Inferior parietal cortex (tissue), 1 donor: ENCODE results near the gene CEACAM6.

ENCODE experiments used
- DNase-seq: peaks from one replicate; pipeline ENCODE4 v3.0.0-alpha.2; 2016; ENCODE audit errors: extremely low spot score

CEACAM6 gene

GRCh38 chr19:41796362-41796761, 41.0 kb downstream of the CEACAM6 start, which contains the start of gene CEACAM3:
CEACAM3 (plus strand) TSS chr19:41796587; CDS start chr19:41796678, 91 bp downstream.
- no peak for DNase-seq

DNA sequence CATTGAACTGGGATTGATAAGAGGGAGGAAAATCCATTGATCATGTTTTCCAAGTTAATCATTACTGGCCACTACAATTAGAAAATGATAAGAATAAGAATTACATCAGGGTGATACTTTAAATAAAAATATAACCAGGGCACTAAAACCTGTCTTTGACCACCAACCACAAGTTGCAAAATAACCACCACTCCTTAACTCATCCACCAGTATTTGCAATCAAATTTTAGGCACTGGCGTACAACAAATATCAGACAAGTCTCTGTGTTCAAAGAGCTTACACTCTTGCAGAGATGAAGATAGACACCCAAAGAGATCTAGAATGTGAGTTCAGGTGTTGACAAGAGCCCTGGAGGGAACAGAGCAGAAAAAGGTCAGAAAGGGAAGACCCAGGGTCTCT, 41.6 kb downstream of the CEACAM6 start:
- DNase-seq = no peak

GRCh38 chr19:41799444-41800000, 44.2 kb downstream of the CEACAM6 start:
- DNase-seq = no peak

GRCh38 chr19:41801031-41801430, 45.7 kb downstream of the CEACAM6 start:
- DNase-seq = no peak

GRCh38 chr19:41801792-41802211, 46.5 kb downstream of the CEACAM6 start:
- no peak for DNase-seq

DNA sequence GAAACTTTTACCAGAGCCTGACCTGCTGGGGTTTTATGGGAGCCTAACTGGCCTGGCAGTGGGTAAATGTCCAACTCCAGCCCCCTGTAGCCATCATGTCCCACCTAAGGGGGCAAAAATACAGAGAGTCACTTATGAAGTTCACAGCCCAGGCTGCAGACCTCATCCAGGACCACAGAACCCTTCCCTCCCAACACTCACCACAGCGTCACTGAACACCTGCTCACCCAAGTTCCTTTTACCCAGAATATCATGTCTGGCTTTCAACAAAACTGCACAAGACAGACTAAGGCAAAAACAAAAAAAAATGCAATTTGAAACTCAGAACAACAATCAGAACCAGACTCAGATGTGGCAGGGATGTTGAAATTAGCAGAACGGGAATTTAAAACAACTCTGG, 47.4 kb downstream of the CEACAM6 start:
- no peak for DNase-seq

DNA sequence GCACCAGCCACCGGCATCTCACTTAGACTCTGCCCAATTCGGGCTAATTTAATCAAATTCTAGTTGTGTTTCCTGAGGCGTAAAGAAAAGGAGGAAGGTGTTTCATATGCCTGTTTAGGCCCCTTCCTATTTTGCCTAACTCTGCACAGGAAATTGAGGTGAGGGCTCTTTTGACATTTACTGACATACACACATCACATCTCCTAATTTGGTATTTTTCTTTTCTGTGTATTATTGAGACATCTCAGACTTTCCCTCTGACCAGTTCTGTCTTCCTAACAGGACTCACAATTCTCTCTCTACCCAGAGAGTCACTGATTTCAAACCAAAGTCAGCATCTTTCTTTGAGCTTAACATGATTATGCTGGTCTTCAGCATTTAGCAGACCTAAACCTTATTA, 49.0 kb downstream of the CEACAM6 start:
- no peak for DNase-seq

DNA sequence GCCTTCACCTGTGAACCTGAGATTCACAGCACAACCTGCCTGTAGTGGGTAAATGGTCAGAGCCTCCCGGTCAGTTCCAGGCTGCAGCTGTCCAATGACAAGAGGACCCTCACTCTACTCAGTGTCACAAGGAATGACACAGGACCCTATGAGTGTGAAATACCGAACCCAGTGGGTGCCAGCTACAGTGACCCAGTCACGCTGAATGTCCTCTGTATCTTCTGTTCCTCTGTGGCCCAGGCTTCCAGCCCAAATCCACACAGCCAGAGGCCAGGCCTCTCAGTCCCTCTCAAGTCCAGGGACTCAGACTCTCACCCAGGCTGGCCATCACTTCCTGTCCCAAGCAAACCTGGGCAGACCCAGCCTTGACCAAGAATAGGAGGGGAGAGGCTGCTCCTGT, 51.8 kb downstream of the CEACAM6 start:
- DNase-seq = no peak

- no peak for DNase-seq
Measured at GRCh38 chr19:41808663-41809566, 53.6 kb downstream of the CEACAM6 start.

DNA sequence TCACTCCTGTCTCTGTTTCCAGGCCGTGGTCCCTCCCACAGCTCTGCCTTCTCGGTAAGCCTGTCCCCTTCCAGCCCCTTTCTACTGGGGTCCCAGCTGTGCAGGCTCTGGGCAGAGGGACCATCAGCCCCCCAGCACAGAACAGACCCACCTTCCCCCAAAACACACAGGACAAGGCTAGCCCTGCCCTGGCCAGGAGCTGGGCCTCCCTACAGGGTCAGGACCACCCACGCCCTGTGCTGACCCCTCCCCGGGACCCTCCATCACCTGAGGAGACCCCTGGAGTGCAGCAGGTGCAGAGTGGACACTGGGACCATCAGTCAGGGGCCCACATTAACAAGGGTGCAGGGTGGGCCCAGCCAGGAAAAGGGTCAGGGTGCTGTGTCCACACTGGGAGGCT, 55.0 kb downstream of the CEACAM6 start:
- DNase-seq = no peak

DNA sequence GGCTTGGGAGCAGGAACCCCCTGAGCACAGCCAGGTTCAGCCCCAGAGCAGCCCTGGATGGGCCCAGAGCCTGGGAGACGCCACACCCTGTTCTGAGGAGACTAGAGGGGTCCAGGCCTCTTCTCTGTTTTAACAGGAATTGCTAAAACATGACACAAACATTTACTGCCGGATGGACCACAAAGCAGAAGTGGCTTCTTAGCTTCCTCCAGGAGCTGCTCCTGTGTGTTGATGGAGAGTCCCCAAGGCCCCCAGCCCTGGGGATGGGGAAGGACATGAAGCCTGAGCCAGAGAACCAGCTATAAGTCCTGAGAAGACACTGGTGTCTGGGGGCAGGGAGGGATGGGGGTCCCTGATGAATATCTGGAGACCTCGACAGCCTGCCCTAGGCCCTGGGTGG, 55.7 kb downstream of the CEACAM6 start:
- DNase-seq = no peak

GRCh38 chr19:41811981-41812380, 56.7 kb downstream of the CEACAM6 start:
- DNase-seq = no peak

DNA sequence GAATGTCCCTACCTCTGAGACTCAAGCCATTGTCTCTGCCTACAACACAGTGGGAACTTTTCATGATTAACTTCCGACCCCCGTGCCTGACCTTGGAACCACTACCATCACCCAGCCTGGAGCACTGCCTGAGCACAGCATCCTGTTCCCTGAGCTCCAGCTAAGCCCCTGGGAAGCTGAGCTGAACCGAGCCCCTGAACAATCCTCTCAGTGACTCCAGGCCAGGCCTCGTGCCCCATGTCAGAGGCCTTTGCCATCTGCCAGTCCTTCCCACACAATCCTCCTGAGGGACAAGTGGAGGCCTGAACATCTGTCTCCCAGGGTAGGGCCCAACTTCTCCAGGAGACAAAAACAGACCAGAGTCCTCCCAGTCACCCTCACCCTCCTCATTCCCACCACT, 58.6 kb downstream of the CEACAM6 start:
- no peak for DNase-seq

GRCh38 chr19:41815301-41815700, 60.0 kb downstream of the CEACAM6 start:
- no peak for DNase-seq

DNA sequence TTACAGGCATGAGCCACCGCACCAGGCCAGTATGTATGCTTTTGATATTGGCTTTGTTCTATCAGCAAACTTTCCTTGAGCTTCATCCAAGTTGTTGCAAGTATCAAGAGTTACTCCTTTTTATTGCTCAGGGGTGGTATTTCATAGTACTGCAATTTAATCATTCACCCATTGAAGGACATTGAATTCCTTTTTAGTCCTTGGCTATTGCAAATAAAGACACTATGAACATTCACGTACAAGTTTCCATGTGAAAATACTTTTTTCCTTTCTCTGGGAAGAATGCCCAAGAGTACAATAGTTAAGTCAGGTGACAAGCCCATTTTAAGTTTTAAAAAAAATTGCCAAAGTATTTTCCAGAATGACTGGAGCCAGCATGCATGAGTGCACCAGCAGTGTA, 61.4 kb downstream of the CEACAM6 start:
- no peak for DNase-seq

DNA sequence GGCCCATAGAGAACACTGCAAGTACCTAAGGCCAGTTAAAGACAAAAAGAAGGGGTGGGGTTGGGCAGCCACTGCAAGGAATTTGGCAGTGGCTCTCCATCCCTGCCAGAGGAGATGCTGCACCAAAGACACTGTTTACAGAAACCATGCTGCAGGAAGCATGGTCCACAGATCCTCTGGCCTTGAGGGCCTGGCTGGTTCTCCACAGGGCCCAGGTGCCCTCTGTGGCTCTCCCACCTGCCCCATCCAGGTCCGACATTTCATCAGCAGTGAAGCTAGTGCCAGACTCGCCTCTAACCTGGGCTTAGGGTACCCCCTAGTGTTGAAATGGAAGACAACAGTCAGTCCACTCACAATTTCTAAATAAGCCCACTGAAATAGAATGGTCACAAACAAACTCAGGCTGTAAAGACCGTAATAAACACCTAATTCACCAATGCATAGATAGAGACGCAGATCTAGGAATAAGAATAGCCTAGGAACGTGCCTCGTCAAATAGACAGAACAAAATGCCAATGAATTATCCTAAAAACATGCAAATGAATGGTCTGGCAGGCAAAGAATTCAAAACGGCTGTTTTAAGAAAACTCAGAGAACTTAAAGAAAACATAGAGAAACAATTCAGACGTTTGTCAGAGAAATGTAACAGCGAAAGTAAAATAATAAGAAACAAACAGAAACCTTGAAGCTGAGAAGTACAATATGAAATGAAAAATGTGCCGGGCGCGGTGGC, 65.8 kb downstream of the CEACAM6 start:
- DNase-seq = peak; percentile 66
